HG03103 (cell line): ENCODE results near the gene UBE2O.

ENCODE experiments used
- ATAC-seq: cut with Tn5 transposase; IDR thresholded peaks from one replicate; pipeline ENCODE4 v1.9.1; 2021; ENCODE audit warnings: low read depth; ENCODE audit not compliant: unreplicated experiment

UBE2O gene

GRCh38 chr17:76442341-76443338 lies 10.3 kb downstream of the UBE2O start:
- no peak for ATAC-seq

- no peak for ATAC-seq
These were observed 11.1 kb downstream of the UBE2O start for GRCh38 chr17:76441686-76442340.

- no peak for ATAC-seq
These were observed 12.1 kb downstream of the UBE2O start for GRCh38 chr17:76440751-76441362.

GRCh38 chr17:76439314-76439928 lies 13.5 kb downstream of the UBE2O start:
- no peak for ATAC-seq

- no peak for ATAC-seq
These were observed 14.0 kb downstream of the UBE2O start for GRCh38 chr17:76438906-76439305.

DNA sequence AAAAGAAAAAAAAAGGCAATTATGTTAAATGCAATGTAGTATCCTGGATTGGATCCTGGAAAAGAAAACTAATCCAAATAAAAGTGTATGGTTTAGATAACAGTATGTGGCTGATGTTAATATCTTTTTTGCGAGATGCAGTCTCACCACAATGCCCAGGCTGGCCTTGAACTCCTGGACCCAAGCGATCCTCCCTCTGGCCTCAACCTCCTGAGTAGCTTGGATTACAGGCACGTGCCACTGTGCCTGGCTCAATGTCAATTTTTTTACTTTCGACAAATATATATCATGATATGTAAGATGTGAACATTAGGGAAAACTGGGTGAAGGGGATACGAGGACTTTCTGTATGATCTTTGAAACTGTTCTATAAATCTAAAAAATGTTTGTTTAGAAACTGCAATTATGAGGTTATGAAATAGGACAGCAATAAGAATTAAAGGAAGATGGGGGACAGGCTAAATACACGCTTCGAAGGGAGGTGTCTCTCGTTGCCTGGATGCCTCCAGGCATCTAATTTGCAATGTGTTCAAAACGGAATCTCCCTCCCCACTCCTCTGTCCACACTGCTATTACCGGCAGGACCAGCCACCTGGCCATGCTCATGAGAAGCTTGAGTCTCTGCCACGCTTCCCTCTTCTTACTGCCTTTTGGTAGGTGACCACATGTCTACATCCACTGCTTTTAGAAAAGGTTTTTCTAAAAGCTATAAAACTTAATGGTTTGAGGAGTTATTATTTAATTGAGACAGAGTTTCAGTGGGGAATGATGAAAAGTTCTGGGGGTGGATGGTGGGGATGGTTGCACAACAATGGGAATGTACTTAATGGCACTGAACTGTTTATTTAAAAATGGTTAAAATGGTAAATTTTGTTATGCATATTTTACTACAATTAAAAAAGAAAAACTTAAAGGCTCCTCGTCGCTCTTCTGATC lies 15.2 kb downstream of the UBE2O start:
- ATAC-seq, result no peak

GRCh38 chr17:76435751-76436150 lies 17.2 kb downstream of the UBE2O start:
- no peak for ATAC-seq

- ATAC-seq, result no peak
These were observed 18.1 kb downstream of the UBE2O start for GRCh38 chr17:76434870-76435269.

- ATAC-seq, result no peak
These were observed 19.3 kb downstream of the UBE2O start for GRCh38 chr17:76433693-76434092.

- ATAC-seq, result no peak
These were observed 20.1 kb downstream of the UBE2O start for GRCh38 chr17:76432712-76433336.

- no peak for ATAC-seq
These were observed 20.9 kb downstream of the UBE2O start for GRCh38 chr17:76432004-76432403.

DNA sequence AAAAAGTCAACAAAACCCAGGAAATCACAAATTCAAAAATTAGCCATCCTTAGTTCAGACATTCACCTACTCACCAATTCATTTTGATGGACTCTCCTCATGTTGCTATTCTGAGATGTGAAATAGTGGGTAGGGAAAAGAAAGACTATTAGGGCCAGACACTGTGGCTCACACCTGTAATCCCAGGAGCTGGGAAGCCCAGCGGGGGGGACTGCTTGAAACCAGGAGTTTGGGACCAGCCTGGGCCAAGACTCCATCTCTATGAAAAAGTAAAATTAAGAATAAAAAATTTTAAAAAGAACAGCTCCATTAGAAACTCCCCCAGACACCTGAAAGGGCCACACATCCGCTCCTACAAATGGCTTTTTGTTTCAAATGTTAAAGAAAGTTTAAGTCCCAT lies 21.4 kb downstream of the UBE2O start:
- no peak for ATAC-seq

DNA sequence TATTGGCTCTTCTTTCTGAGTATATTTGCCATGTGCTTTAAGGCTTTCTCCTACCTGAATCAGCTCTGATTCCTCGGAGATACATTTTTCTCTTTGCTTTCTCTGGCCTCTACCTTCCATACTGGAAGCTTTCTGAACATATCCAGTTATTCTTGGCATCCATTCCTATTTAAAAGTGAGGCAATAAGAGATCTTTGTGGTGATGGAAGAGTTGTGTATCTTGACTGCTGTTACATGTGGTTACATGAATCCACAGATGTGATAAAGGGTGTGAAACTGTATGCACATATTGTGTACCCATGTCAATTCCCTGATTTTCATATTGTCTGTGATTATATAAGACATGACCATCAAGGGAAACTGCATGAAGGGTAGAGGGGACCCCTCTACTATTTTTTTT lies 24.4 kb downstream of the UBE2O start:
- no peak for ATAC-seq

DNA sequence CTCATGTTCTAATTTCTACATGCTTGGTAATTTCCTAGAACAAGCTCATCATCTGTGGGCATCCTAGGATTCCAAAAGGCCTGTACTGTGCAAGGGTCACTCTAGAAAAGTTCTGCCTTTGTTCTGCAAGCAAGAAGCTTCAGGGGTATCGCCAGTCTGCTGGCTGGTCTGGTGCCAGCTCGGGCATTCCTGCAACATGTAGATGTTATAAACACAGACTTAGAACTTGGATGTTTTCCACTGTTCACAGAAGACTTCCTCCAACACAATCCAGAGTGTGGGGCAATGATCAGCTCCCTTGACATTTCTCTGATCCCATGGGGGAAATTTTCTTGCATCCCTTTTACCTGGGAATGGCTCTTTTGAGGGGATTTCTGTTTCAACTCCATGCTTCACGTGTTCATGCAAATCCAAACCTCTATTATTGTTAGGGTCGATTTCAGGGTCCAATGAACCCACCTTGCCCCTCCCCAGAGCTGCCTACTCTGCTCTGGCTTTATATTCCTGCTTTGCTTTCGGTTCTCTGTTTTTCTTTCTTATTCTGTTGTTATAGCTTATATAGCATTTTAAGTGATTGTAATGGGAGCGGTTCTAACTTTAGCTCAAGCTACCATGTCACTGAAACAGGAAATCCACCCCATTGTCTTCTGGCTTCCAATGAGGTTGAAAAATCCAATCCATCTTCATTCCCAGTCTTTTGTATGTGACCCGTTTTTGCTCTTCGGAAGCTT lies 25.3 kb downstream of the UBE2O start:
- ATAC-seq, result no peak

DNA sequence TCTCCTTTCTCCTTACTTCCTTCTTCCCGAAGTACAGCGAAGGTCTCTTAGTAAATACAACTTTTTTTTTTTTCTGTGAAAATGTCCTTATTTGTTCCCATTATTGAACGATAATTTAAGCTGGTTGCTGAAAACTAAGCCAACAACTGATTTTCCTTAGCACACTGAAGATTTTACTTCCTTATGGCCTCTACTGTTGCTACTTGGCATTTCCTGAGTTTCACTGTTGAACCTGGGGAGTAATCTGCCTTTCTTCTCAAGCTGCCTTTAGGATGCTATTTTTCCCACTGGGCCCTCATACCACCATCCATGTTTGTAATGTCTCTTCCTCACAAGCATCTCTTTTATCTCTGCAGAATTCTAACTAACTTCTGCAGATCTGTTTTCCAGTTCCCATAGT lies 26.1 kb downstream of the UBE2O start:
- no peak for ATAC-seq

GRCh38 chr17:76422860-76423259 lies 30.1 kb downstream of the UBE2O start:
- ATAC-seq, result no peak

- ATAC-seq, result no peak
These were observed 30.5 kb downstream of the UBE2O start for GRCh38 chr17:76422406-76422805.

GRCh38 chr17:76421044-76421407 lies 31.9 kb downstream of the UBE2O start:
- no peak for ATAC-seq
